Measurements from ENCODE around the gene ZNF283. TPM values are rescaled to one million over a fixed set of nuclear protein-coding genes. Genes with fewer than 3 reads are reported as not detected.
"Not testable (repeated sequence)": the region's sequence is repeated elsewhere in the genome, so short reads cannot be mapped to it uniquely, and the experiment has no call there.

The ZNF283 gene
- total RNA-seq, 1 donor = 13.4 TPM

- no peak overlapping the region for H3K4me3 ChIP-seq (ENCODE audit: insufficient read depth, low read length)
- H3K4me2 ChIP-seq (ENCODE audit: insufficient read depth, low read length) = no peak overlapping the region
- H3K36me3 ChIP-seq (ENCODE audit: insufficient read depth, low read length) = no peaks in the 10 kb centered on the region
- no peaks in the 10 kb centered on the region for H4K20me1 ChIP-seq (ENCODE audit: insufficient read depth, low read length)
- H3K27me3 ChIP-seq (ENCODE audit: insufficient read depth, low read length) = peaks cover 4% of the 10 kb centered on the region
- H3K27ac ChIP-seq (ENCODE audit: low read depth, low read length) = no peak overlapping the region
- no peaks in the 10 kb centered on the region for H3K9me3 ChIP-seq (ENCODE audit: low read depth, low read length)
- DNase-seq (ENCODE audit: insufficient read length, low spot score, missing footprints) = no peak
- H2AFZ ChIP-seq (ENCODE audit: low read length) = no peak overlapping the region
- TF ChIP-seq, protein P1, sequence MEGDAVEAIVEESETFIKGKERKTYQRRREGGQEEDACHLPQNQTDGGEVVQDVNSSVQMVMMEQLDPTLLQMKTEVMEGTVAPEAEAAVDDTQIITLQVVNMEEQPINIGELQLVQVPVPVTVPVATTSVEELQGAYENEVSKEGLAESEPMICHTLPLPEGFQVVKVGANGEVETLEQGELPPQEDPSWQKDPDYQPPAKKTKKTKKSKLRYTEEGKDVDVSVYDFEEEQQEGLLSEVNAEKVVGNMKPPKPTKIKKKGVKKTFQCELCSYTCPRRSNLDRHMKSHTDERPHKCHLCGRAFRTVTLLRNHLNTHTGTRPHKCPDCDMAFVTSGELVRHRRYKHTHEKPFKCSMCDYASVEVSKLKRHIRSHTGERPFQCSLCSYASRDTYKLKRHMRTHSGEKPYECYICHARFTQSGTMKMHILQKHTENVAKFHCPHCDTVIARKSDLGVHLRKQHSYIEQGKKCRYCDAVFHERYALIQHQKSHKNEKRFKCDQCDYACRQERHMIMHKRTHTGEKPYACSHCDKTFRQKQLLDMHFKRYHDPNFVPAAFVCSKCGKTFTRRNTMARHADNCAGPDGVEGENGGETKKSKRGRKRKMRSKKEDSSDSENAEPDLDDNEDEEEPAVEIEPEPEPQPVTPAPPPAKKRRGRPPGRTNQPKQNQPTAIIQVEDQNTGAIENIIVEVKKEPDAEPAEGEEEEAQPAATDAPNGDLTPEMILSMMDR (IDR thresholded peaks at IDR 0.05; ENCODE audit: extremely low read depth, low read depth, low read length) = no peak
- no peaks in the 10 kb centered on the region for H3K4me1 ChIP-seq (ENCODE audit: insufficient read depth, low read length)
- H3K79me2 ChIP-seq (ENCODE audit: insufficient read depth, low read length) = no peaks in the 10 kb centered on the region
Observed at GRCh38 chr19:43812688-43813087, 14.4 kb upstream of the ZNF283 start.

DNA sequence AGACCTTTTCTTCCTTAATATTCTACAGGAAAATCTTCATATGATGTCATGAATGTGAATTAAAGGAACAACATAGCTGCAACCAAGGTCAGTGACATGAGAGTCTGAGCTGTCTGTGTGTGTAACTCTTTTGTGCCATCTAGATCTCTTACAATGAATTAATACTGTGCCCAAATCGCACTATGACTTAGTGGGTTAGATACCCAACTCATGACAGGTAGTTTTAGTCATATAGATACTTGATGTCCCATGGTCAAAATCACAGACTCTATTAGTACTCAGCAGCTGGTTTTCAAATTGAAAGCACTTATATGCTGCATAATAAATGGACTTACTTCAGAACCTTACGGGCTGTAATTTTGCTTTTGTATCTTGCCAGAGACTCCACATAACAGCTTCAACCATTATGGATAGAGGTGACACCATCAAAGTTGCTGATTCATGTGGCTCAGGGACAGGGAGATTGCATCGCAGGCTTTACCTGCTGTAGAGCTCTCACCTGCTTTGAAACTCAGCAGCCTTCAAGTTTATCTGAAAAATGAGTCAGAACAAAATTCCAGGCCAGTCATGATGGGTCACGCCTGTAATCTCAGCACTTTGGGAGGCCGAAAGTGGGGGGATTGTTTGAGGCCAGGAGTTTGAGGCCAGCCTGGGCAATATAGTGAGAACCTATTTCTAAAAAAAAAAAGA is 12.3 kb upstream of the ZNF283 start:
- Histone ChIP-seq H4K20me1 (ENCODE audit: insufficient read depth, low read length) (no peaks in the 10 kb centered on the region), H2AFZ (ENCODE audit: low read length) (no peak overlapping the region), H3K27ac (ENCODE audit: low read depth, low read length) (no peak overlapping the region), H3K36me3 (ENCODE audit: insufficient read depth, low read length) (no peaks in the 10 kb centered on the region), H3K4me1 (ENCODE audit: insufficient read depth, low read length) (peaks cover under 1% of the 10 kb centered on the region), H3K4me2 (ENCODE audit: insufficient read depth, low read length) (no peak overlapping the region), H3K9me3 (ENCODE audit: low read depth, low read length) (no peaks in the 10 kb centered on the region), H3K79me2 (ENCODE audit: insufficient read depth, low read length) (no peaks in the 10 kb centered on the region), H3K4me3 (ENCODE audit: insufficient read depth, low read length) (no peak overlapping the region), H3K27me3 (ENCODE audit: insufficient read depth, low read length) (peaks cover 3% of the 10 kb centered on the region)
- DNase-seq (ENCODE audit: insufficient read length, low spot score, missing footprints) = no peak
- TF ChIP-seq, protein P1 (IDR thresholded peaks at IDR 0.05; ENCODE audit: extremely low read depth, low read depth, low read length) = no peak

DNA sequence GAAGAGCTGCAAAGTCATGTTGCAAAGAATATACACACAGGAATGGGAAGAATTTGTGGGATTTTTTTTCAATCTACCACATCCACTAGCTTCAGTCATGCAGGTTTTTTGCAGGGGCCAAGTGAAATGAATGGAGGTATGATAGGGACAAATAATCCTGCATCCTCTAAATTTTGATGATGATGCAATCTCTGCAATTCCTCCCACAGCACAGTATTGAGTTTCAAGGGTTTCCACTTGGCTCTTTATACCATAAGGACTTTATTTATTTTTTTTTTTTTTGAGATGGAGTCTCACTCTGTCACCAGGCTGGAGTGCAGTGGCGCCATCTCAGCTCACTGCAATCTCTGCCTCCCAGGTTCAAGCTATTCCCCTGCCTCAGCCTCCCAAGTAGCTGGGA is 9.7 kb upstream of the ZNF283 start:
- H3K27me3 ChIP-seq (ENCODE audit: insufficient read depth, low read length) = peaks cover 15% of the 10 kb centered on the region
- H4K20me1 ChIP-seq (ENCODE audit: insufficient read depth, low read length); H3K27ac ChIP-seq (ENCODE audit: low read depth, low read length); H2AFZ ChIP-seq (ENCODE audit: low read length); H3K4me3 ChIP-seq (ENCODE audit: insufficient read depth, low read length); H3K36me3 ChIP-seq (ENCODE audit: insufficient read depth, low read length); H3K4me2 ChIP-seq (ENCODE audit: insufficient read depth, low read length); H3K4me1 ChIP-seq (ENCODE audit: insufficient read depth, low read length); H3K9me3 ChIP-seq (ENCODE audit: low read depth, low read length); H3K79me2 ChIP-seq (ENCODE audit: insufficient read depth, low read length); DNase-seq (ENCODE audit: insufficient read length, low spot score, missing footprints): not testable (repeated sequence)

DNA sequence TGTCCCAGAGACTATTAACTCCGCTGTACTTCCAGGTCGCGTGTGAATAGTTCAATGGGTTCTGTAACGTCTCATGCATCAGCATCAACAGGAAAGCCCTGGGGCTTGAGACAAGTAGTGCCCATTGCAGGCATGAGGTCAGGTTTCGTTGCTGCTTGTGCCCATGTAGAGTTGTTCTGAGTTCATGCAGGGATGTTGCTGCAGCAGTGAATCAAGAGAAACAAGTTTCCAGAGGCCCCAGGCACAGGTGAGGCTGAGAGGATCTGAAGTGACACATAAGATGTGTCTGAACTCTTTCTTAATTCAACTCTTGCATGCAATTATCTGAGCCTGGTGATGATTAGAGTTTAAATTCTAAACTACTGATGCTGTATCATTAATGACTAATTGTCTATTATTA is 8.6 kb upstream of the ZNF283 start:
- H3K4me2 ChIP-seq (ENCODE audit: insufficient read depth, low read length) = no peak overlapping the region
- no peak for DNase-seq (ENCODE audit: insufficient read length, low spot score, missing footprints)
- H3K36me3 ChIP-seq (ENCODE audit: insufficient read depth, low read length) = no peaks in the 10 kb centered on the region
- H3K27me3 ChIP-seq (ENCODE audit: insufficient read depth, low read length) = peaks cover 15% of the 10 kb centered on the region
- H3K27ac ChIP-seq (ENCODE audit: low read depth, low read length) = no peak overlapping the region
- H3K4me3 ChIP-seq (ENCODE audit: insufficient read depth, low read length) = no peak overlapping the region
- H2AFZ ChIP-seq (ENCODE audit: low read length) = no peak overlapping the region
- H4K20me1 ChIP-seq (ENCODE audit: insufficient read depth, low read length) = no peaks in the 10 kb centered on the region
- H3K79me2 ChIP-seq (ENCODE audit: insufficient read depth, low read length) = no peaks in the 10 kb centered on the region
- H3K4me1 ChIP-seq (ENCODE audit: insufficient read depth, low read length) = peaks cover 4% of the 10 kb centered on the region
- H3K9me3 ChIP-seq (ENCODE audit: low read depth, low read length) = no peaks in the 10 kb centered on the region
- TF ChIP-seq, protein P1 (IDR thresholded peaks at IDR 0.05; ENCODE audit: extremely low read depth, low read depth, low read length) = no peak

Data from osteoblast (primary cell).